CMK (cell line): ENCODE results near the gene SLC12A4.
"Not testable (repeated sequence)": the region's sequence is repeated elsewhere in the genome, so short reads cannot be mapped to it uniquely, and the experiment has no call there.

Source experiments
- DNase-seq: peaks from one replicate; pipeline ENCODE4 v3.0.0-alpha.2; 2010; ENCODE audit warnings: low read depth

Gene SLC12A4

GRCh38 chr16:67926181-67926750, 42.2 kb downstream of the SLC12A4 start:
- no peak for DNase-seq

GRCh38 chr16:67924140-67924906, 44.1 kb downstream of the SLC12A4 start:
- DNase-seq, result no peak

GRCh38 chr16:67923414-67924116, 44.9 kb downstream of the SLC12A4 start:
- DNase-seq, result no peak

GRCh38 chr16:67922740-67923139, 45.7 kb downstream of the SLC12A4 start:
- no peak for DNase-seq

GRCh38 chr16:67922221-67922620, 46.2 kb downstream of the SLC12A4 start:
- no peak for DNase-seq

GRCh38 chr16:67919622-67920221, 48.7 kb downstream of the SLC12A4 start:
- no peak for DNase-seq

GRCh38 chr16:67917852-67918236, 50.6 kb downstream of the SLC12A4 start:
- DNase-seq, result no peak

GRCh38 chr16:67917140-67917851, 51.1 kb downstream of the SLC12A4 start:
- DNase-seq, result no peak

- DNase-seq, result no peak
Measured at GRCh38 chr16:67915831-67916723, 52.4 kb downstream of the SLC12A4 start.

- DNase-seq, result not testable (repeated sequence)
Measured at GRCh38 chr16:67915496-67915769, 53.0 kb downstream of the SLC12A4 start.

- no peak for DNase-seq
Measured at GRCh38 chr16:67914758-67915495, 53.5 kb downstream of the SLC12A4 start.

GRCh38 chr16:67910158-67910557, 58.3 kb downstream of the SLC12A4 start:
- no peak for DNase-seq

GRCh38 chr16:67909056-67909742, 59.2 kb downstream of the SLC12A4 start:
- no peak for DNase-seq

GRCh38 chr16:67907397-67908180, 60.8 kb downstream of the SLC12A4 start:
- DNase-seq, result no peak

GRCh38 chr16:67902831-67903230, 65.6 kb downstream of the SLC12A4 start:
- no peak for DNase-seq

- DNase-seq, result no peak
Measured at GRCh38 chr16:67901734-67902133, 66.7 kb downstream of the SLC12A4 start.

GRCh38 chr16:67897231-67897630, 71.2 kb downstream of the SLC12A4 start:
- no peak for DNase-seq

- no peak for DNase-seq
Measured at GRCh38 chr16:67893743-67894399, 74.6 kb downstream of the SLC12A4 start.
